GM18511 (cell line): ENCODE measurements around the gene DBH.

Experiments
- ATAC-seq: cut with Tn5 transposase; IDR thresholded peaks from one replicate; pipeline ENCODE4 v1.9.1; 2021; ENCODE audit warnings: mild to moderate bottlenecking, moderate library complexity; ENCODE audit not compliant: unreplicated experiment

DBH gene

GRCh38 chr9:133680976-133681657 lies 45.0 kb downstream of the DBH start:
- no peak for ATAC-seq

- no peak for ATAC-seq
Observed at GRCh38 chr9:133681658-133682306, 45.6 kb downstream of the DBH start.

- ATAC-seq = no peak
Observed at GRCh38 chr9:133682818-133683585, 46.8 kb downstream of the DBH start.

GRCh38 chr9:133683586-133684120 lies 47.5 kb downstream of the DBH start:
- ATAC-seq = no peak

GRCh38 chr9:133684121-133684935 lies 48.2 kb downstream of the DBH start:
- ATAC-seq = no peak

- ATAC-seq = no peak
Observed at GRCh38 chr9:133684936-133685361, 48.8 kb downstream of the DBH start.

DNA sequence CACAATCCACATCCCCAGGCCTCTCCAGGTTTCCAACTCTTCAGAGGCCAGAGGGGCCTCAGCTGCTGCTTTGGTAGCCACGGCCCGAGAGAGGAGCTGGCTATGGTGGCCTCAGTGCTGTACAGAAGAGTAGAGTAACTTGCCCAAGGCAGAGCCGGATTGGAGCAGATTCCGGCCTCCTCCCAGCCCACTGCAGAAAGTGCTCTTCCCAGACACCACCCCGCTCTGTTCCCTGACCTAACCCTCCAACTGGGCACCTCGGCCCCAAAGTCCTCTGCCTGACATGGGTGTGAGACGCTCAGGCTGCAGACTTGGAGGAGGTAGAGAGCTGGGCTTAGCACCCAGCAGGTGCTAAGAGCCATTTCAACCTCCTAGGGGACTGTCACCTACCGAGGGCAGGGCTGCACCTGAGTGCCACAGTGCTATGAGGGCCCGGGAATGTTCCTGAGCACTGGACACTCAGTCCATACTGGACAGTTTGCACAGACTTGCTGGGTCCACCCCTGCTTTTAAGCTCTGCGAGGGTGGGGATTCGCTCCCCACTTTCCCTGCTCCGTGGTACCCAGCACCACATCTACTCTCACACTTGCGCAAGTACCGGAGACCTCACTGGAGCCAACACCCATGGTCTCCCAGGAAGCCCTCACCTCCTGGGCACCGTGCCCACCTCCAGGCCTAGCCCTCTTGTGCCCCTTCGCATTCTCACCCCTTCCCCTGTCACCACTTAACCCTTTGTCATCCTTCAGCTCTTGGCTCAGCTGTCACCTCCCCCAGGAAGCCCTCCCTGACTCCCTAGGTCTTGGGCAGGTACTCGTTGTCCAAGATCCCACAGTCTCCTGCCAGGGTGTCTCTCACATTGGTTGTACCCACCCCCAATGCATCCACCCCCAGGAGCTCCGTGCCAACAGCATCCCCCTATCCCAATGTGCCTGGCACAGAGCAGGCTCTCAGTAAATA lies 49.8 kb downstream of the DBH start:
- ATAC-seq = no peak

GRCh38 chr9:133686642-133687575 lies 50.7 kb downstream of the DBH start:
- ATAC-seq = no peak

DNA sequence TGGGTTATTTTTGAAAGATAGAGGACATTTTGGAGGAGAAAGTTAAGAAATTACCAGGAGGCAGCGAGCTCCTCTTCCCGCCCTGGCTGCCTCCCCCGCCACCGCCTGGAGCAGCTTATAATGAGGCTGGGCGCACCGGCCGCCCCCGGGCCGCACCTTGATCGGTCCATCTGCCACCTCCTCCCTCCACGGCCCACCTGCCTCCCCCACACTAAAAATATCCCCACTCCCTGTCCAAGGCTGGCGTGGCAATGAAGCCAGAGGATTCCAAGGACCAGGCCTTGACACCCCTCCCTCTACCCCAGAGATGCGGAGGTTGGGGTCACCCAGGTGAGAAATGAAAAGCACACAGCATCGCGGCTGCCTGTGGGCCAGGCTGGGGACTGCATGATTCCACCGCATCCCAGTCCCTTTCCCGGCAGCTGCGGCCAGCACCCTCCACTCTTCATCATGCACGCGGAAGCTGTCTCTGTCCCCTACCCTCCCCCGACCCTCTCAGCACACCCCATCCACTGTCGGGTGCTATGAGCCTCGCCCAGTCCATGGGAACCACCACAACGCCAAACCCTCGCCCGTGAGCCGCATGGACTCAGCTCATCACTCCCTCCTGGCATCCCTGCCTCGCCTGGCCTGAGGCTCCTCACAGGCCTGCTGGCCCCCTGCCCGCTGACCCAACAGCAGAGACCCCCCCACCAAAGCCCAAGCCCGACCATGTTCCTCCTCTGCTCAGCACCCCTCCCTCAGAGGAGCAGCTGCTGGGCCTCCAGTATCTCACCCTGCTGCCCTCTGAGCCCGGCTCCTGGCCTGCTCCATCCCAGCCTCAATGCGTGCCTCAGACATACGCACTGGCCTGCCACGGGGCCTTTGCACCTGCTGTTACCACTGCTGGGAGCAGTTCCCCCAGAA lies 51.9 kb downstream of the DBH start:
- no peak for ATAC-seq

DNA sequence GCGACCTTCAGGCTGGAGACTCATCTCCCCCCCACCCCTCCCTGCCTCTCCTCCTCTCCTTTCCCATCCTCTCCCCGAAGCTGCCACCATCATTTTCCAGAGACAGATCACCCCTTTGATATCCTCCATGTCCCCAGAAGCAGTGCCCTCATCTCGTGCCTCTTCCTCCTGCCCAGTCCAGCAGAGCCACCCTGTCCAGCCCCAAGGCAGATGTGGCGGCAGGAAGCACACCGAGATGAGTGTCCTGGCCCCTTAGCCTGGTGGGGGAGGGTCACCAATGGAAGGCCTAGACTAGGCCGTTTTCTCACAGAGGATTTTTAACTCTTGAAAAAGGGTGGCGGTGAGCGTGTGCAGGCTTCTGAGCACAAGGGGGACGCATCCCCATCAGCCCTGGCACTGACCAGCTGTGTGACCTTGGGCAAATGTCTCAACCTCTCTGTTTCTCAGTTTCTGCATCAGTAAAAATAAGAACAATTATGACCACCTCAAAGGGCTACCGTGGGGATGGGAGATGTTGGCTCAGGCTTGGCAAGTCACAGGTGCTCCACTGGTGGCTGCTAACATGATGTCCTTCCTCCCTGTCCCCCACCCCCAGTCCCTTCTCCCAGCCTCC lies 53.1 kb downstream of the DBH start:
- no peak for ATAC-seq

DNA sequence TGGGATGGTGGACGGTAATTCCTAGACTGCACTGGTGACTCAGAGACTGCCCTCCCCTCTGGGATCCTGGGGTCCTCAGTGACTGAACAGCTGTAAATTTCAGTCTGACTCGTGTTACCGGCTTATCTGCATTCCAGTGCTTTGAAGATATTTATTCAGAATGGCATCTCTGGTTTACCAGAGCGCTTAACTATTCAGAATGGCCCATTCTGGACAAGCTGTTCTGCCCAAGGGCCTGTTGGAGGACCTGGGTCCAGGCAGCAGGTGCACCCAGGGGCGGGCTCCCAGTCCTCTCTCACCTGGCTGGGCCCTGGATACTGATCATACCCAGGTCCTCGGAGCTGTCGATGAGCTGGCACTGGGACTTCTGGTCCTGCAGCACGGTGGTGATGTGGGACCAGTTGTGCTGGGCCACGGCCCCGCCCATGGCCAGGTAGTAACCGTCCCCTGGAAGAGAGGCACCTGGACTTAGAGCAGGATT lies 54.0 kb downstream of the DBH start:
- no peak for ATAC-seq

DNA sequence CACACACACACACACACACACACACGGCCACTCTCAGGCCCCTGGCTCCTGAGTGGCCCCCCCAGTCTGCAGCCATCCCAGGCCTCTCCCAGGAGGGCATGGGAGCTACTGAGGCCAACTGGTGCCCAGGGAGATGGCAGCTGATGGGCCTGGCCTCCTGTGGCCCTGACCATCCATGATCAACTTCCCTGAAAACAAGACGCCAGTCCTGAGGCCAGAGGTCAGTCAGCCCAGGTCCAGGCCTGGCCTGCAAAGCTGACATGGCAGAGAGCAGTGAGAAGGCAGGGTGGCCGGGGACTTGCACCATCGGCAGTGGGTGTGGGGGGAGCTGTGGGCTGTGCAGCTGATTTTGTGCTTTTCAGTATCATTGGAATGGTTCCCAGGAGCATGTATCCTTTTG lies 55.0 kb downstream of the DBH start:
- no peak for ATAC-seq

DNA sequence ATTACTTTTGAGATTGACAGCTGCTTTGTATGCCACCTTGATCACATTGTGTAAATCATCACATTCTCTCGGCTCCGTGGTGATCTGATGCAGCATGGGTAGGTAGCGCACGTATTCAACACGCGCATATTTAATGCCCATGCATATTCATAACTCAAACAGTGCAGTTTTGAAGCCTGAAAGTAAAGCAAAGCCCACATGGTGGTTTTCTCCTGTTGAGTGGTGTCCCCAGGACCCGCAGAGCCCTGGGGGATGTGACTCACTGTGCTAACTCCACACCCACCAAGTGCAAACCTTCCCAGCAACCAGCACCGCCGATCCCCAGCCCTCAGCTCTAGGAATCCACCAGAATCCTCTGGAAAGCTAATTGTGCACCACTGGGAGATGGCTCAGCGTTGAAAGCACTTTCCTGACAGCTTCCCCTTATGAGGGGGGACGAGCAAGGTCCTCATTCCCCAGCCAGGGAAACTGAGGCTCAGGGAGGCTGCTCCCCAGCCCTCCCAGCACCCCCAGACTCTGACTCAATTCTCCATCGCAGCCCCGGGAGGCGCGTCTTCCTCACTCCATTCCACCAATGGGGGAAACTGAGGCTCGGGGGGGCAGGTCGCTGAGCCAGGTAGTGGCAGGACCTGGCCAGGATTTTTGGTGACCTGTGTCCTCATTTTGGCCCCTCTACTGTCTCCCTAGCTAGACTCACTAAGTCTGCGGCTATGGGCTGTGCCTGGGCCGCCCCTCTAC lies 55.6 kb downstream of the DBH start:
- ATAC-seq = no peak

- no peak for ATAC-seq
Observed at GRCh38 chr9:133692364-133692985, 56.3 kb downstream of the DBH start.

DNA sequence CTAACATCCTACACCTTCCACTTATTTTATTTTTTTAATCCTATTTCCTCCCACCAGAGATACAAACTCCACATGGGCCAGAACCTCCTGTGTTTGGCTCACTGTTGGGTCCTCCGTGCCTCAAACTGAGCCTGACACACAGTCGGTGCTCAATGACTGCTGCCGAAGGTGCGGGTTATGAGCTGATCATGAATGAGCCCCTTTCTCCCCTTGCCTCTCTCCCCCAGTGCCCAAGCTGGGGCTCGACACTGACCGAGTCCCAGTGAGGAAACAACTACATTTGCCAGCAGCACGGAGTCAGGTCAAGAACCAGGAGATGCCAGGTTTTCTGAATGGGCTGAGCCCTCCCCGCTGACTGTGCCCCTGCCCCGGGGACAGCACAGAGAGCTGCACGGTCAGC lies 57.0 kb downstream of the DBH start:
- ATAC-seq = no peak
